A549 (cell line): Measurements from ENCODE around the gene MFN1. TPM values are rescaled to one million over a fixed set of nuclear protein-coding genes. Genes with fewer than 3 reads are reported as not detected.

ENCODE experiments used
- ATAC-seq, 2 experiments: fragments of 200-7000 bp in 1 of 2; fragments of >200 bp in 1 of 2; cut with Nextera tagmentation in 1 of 2; cut with Tn5 transposase in 1 of 2; 3 replicates each; pipeline versions ENCODE4 v1.8.0 to v1.9.1; 2018 to 2020; ENCODE audit warnings: mild to moderate bottlenecking in 1 of 2, moderate library complexity in 1 of 2
- CTCF ChIA-PET: fragments of 300-600 bp; sonication (Branson Sonifier 250); formaldehyde crosslinking; extraction: SDS; loops from one replicate; lab custom pipeline; 2021; ENCODE audit warnings: antibody characterized with exemption, inconsistent platforms; lab: Yijun Ruan, JAX
- POLR2A ChIA-PET: fragments of 350-600 bp; formaldehyde crosslinking; extraction: SDS; loops from one replicate; lab custom pipeline; 2021; ENCODE audit warnings: antibody characterized with exemption, inconsistent platforms; lab: Yijun Ruan, JAX
- DNase-seq, 2 experiments: peaks; one replicate each; pipeline versions ENCODE4 v3.0.0 to v3.0.0-alpha.2; 2011 to 2016; ENCODE audit warnings: low read depth in 1 of 2, low spot score in 1 of 2
- FAIRE-seq: peaks from 2 replicates; lab custom pipeline; 2011; peaks lifted over from hg19 to GRCh38; lab: Jason Lieb, UNC
- H3K27ac ChIP-seq, 2 experiments: fragments of >200 bp; sonication (Bioruptor Twin); formaldehyde crosslinking; 3 replicates each; pipeline ENCODE4 v1.5.1; 2016 to 2017
- H3K4me1 ChIP-seq: fragments of >200 bp; sonication (Bioruptor Twin); formaldehyde crosslinking; 3 replicates; pipeline ENCODE4 v1.6.1; 2016
- H3K4me2 ChIP-seq: fragments of >200 bp; sonication (Bioruptor Twin); formaldehyde crosslinking; 3 replicates; pipeline ENCODE4 v1.6.1; 2016
- H3K4me3 ChIP-seq: fragments of >200 bp; sonication (Bioruptor Twin); formaldehyde crosslinking; 3 replicates; pipeline ENCODE4 v1.5.1; 2016
- H3K9me3 ChIP-seq: fragments of >200 bp; sonication (Bioruptor Twin); formaldehyde crosslinking; 3 replicates; pipeline ENCODE4 v1.6.1; 2016
- ATOH8 ChIP-seq: fragments of 250-450 bp; sonication (Bioruptor Pico); IDR thresholded peaks from 2 replicates; pipeline ENCODE4 v1.5.0; 2020; ENCODE audit warnings: low read depth, mild to moderate bottlenecking, moderate library complexity
- CEBPB ChIP-seq, 2 experiments: fragments of >200 bp in 1 of 2; sonication (Bioruptor Twin) in 1 of 2; formaldehyde crosslinking in 1 of 2; IDR thresholded peaks; 2 replicates each; pipeline ENCODE4 v1.6.1; 2012 to 2016
- CHD2 ChIP-seq: fragments of 150-350 bp; IDR thresholded peaks from 2 replicates; pipeline ENCODE4 v1.6.1; 2014; ENCODE audit warnings: low read length; ENCODE audit not compliant: partially characterized antibody
- ESRRA ChIP-seq: fragments of 150-350 bp; IDR thresholded peaks from 2 replicates; pipeline ENCODE4 v1.6.1; 2014; ENCODE audit warnings: mild to moderate bottlenecking, low read length, borderline replicate concordance
- FOSB ChIP-seq: fragments of 250-450 bp; sonication (Bioruptor Pico); IDR thresholded peaks from 2 replicates; pipeline ENCODE4 v1.5.0; 2020; ENCODE audit warnings: mild to moderate bottlenecking, moderate library complexity
- FOSL2 ChIP-seq, 2 experiments: fragments of 450-650 bp in 1 of 2; fragments of >200 bp in 1 of 2; sonication (Bioruptor Twin) in 1 of 2; formaldehyde crosslinking; IDR thresholded peaks; 2 replicates each; pipeline versions ENCODE4 v1.5.0 to v1.6.1; 2016 to 2020; ENCODE audit warnings: mild to moderate bottlenecking in 1 of 2, moderate library complexity in 1 of 2
- HOXB5 ChIP-seq: fragments of 250-450 bp; sonication (Bioruptor Pico); IDR thresholded peaks from 2 replicates; pipeline ENCODE4 v1.5.0; 2020; ENCODE audit warnings: mild to moderate bottlenecking, moderate library complexity
- KDM1A ChIP-seq: fragments of 200-600 bp; sonication (generic); IDR thresholded peaks from 2 replicates; pipeline ENCODE4 v1.6.1; 2016; ENCODE audit warnings: low read depth, mild to moderate bottlenecking
- KDM5A ChIP-seq: fragments of 200-600 bp; sonication (generic); IDR thresholded peaks from 2 replicates; pipeline ENCODE4 v1.6.1; 2016; ENCODE audit warnings: antibody characterized with exemption, mild to moderate bottlenecking
- MYC ChIP-seq: IDR thresholded peaks from 2 replicates; pipeline ENCODE4 v1.6.1; 2012; ENCODE audit warnings: mild to moderate bottlenecking, inconsistent platforms, low read length, improper control_type of control experiment, borderline replicate concordance
- NR3C1 ChIP-seq: fragments of >200 bp; sonication (Bioruptor Twin); formaldehyde crosslinking; IDR thresholded peaks from 3 replicates; pipeline ENCODE4 v1.6.1; 2017
- TP53 ChIP-seq: fragments of 250-450 bp; sonication (Bioruptor Pico); IDR thresholded peaks from 2 replicates; pipeline ENCODE4 v1.5.0; 2021; ENCODE audit warnings: mild to moderate bottlenecking, moderate library complexity
- ZC3H11A ChIP-seq: fragments of 450-650 bp; IDR thresholded peaks from 2 replicates; pipeline ENCODE4 v1.6.1; 2014; ENCODE audit warnings: antibody characterized with exemption, mild to moderate bottlenecking
- ZSCAN20 ChIP-seq: fragments of 250-450 bp; sonication (Bioruptor Pico); IDR thresholded peaks from 2 replicates; pipeline ENCODE4 v1.8.0; 2022; ENCODE audit warnings: mild to moderate bottlenecking, moderate library complexity
- WGBS: methylation state at CpG from one replicate; pipeline ENCODE4 v1.1.6; 2017; ENCODE audit errors: missing lambda C conversion rate; 5-methylcytosine and 5-hydroxymethylcytosine counted together
- polyA plus RNA-seq, 4 experiments: library from polyadenylated mRNA; depleted of rRNA in 3 of 4; stranded (reverse); fragments of >200 nt; fragmentation: RNase III in 1 of 4; extraction: RNeasy Plus Mini Kit Qiagen cat#74134 plus additional on column Dnase treatment in 1 of 4; gene quantifications; 2 replicates in 3 of 4; 3 replicates in 1 of 4; pipeline ENCODE4 v1.2.3, GENCODE V29; 2011 to 2017
- TF ChIP-seq, protein P1 (sequence below): fragments of >200 bp; sonication (Bioruptor Twin); formaldehyde crosslinking; IDR thresholded peaks from 3 replicates; pipeline ENCODE4 v1.6.1; 2016
- TF ChIP-seq, protein P2 (sequence below): IDR thresholded peaks from 2 replicates; pipeline ENCODE4 v1.6.1; 2012
- TF ChIP-seq, protein P3 (sequence below): fragments of >200 bp; sonication (Bioruptor Twin); formaldehyde crosslinking; IDR thresholded peaks from 3 replicates; pipeline ENCODE4 v1.5.1; 2016
- TF ChIP-seq, protein P4 (sequence below): IDR thresholded peaks from 2 replicates; pipeline ENCODE4 v1.6.1; 2012
- TF ChIP-seq, protein P5 (sequence below): fragments of 450-650 bp; IDR thresholded peaks from 2 replicates; pipeline ENCODE4 v1.6.1; 2014; ENCODE audit warnings: antibody characterized with exemption

Gene MFN1
- polyA plus RNA-seq, 2 of the 4 experiments (the other 2 are of a cell fraction), result 21.9 to 51.2 TPM

GRCh38 chr3:179299999-179300613 is 47.4 kb upstream of the MFN1 start:
- WGBS, result 39% methylated on average over 5 of the region's 5 CpGs
- no peak overlapping the region for H3K4me2 ChIP-seq
- H3K4me1 ChIP-seq, result no peaks in the 10 kb centered on the region
- ATAC-seq, result no peak
- CTCF ChIA-PET, result interaction anchor here (0.6 kb wide), 1 partner anchor 9 kb away, joined by 4 read pairs; no protein-coding TSS in a partner anchor
- H3K9me3 ChIP-seq, result no peaks in the 10 kb centered on the region
- no peak overlapping the region for H3K27ac ChIP-seq
- no peak for TF ChIP-seq ZC3H11A
- TF ChIP-seq, protein P1, sequence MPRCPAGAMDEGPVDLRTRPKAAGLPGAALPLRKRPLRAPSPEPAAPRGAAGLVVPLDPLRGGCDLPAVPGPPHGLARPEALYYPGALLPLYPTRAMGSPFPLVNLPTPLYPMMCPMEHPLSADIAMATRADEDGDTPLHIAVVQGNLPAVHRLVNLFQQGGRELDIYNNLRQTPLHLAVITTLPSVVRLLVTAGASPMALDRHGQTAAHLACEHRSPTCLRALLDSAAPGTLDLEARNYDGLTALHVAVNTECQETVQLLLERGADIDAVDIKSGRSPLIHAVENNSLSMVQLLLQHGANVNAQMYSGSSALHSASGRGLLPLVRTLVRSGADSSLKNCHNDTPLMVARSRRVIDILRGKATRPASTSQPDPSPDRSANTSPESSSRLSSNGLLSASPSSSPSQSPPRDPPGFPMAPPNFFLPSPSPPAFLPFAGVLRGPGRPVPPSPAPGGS, result no peak
- TF ChIP-seq KDM1A, result no peak
- TF ChIP-seq, all 56 proteins: peak for 0
- POLR2A ChIA-PET, result no interaction called here
- FAIRE-seq (no peak), DNase-seq (no peak)
- H3K4me3 ChIP-seq, result no peak overlapping the region

- no peak for FAIRE-seq
- ChIA-PET CTCF (interaction anchor here (1.1 to 1.4 kb wide), 2 partner anchors 11 to 14 kb away, joined by 3 to 4 read pairs; no protein-coding TSS in a partner anchor), POLR2A (interaction anchor here (0.6 kb wide), 1 partner anchor 154 kb away, joined by 4 read pairs; no protein-coding TSS in a partner anchor)
- Histone ChIP-seq H3K4me2 (no peak overlapping the region), H3K4me3 (no peak overlapping the region), H3K9me3 (no peaks in the 10 kb centered on the region), H3K4me1 (no peaks in the 10 kb centered on the region), H3K27ac (no peak overlapping the region)
- TF ChIP-seq TP53, result no peak
- no peak for TF ChIP-seq KDM5A
- TF ChIP-seq ZSCAN20 (CRISPR knock-in tag), result no peak
- TF ChIP-seq CEBPB (IDR thresholded peaks at IDR 0.05), result no peak
- TF ChIP-seq, protein P2, sequence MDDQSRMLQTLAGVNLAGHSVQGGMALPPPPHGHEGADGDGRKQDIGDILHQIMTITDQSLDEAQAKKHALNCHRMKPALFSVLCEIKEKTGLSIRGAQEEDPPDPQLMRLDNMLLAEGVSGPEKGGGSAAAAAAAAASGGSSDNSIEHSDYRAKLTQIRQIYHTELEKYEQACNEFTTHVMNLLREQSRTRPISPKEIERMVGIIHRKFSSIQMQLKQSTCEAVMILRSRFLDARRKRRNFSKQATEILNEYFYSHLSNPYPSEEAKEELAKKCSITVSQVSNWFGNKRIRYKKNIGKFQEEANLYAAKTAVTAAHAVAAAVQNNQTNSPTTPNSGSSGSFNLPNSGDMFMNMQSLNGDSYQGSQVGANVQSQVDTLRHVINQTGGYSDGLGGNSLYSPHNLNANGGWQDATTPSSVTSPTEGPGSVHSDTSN, result no peak
- WGBS, result 64% methylated on average over 3 of the region's 3 CpGs
- DNase-seq, result no peak
- ATAC-seq, result no peak
Measured at GRCh38 chr3:179301645-179302044, 45.9 kb upstream of the MFN1 start.

- DNase-seq (no peak), FAIRE-seq (no peak), ATAC-seq (no peak)
- ChIA-PET CTCF (interaction anchor here (0.8 to 1.4 kb wide), 2 partner anchors 15 kb away, joined by 3 to 4 read pairs; no protein-coding TSS in a partner anchor), POLR2A (no interaction called here)
- no peak overlapping the region for H3K4me3 ChIP-seq
- H3K4me2 ChIP-seq, result no peak overlapping the region
- no peaks in the 10 kb centered on the region for H3K4me1 ChIP-seq
- TF ChIP-seq, protein P1, result no peak
- TF ChIP-seq, protein P3, sequence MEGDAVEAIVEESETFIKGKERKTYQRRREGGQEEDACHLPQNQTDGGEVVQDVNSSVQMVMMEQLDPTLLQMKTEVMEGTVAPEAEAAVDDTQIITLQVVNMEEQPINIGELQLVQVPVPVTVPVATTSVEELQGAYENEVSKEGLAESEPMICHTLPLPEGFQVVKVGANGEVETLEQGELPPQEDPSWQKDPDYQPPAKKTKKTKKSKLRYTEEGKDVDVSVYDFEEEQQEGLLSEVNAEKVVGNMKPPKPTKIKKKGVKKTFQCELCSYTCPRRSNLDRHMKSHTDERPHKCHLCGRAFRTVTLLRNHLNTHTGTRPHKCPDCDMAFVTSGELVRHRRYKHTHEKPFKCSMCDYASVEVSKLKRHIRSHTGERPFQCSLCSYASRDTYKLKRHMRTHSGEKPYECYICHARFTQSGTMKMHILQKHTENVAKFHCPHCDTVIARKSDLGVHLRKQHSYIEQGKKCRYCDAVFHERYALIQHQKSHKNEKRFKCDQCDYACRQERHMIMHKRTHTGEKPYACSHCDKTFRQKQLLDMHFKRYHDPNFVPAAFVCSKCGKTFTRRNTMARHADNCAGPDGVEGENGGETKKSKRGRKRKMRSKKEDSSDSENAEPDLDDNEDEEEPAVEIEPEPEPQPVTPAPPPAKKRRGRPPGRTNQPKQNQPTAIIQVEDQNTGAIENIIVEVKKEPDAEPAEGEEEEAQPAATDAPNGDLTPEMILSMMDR, result no peak
- TF ChIP-seq, protein P4, sequence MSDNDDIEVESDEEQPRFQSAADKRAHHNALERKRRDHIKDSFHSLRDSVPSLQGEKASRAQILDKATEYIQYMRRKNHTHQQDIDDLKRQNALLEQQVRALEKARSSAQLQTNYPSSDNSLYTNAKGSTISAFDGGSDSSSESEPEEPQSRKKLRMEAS, result no peak
- TF ChIP-seq FOSB (CRISPR knock-in tag) (no peak), NR3C1 (no peak), HOXB5 (no peak), FOSL2 (IDR thresholded peaks at IDR 0.05) (no peak), FOSL2 (CRISPR knock-in tag; IDR thresholded peaks at IDR 0.05) (no peak), CHD2 (no peak), ESRRA (no peak), ATOH8 (CRISPR knock-in tag) (no peak), MYC (no peak)
- TF ChIP-seq, protein P5, sequence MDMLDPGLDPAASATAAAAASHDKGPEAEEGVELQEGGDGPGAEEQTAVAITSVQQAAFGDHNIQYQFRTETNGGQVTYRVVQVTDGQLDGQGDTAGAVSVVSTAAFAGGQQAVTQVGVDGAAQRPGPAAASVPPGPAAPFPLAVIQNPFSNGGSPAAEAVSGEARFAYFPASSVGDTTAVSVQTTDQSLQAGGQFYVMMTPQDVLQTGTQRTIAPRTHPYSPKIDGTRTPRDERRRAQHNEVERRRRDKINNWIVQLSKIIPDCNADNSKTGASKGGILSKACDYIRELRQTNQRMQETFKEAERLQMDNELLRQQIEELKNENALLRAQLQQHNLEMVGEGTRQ, result no peak
- no peaks in the 10 kb centered on the region for H3K9me3 ChIP-seq
- no peak overlapping the region for H3K27ac ChIP-seq
- WGBS, result 63% methylated on average over 7 of the region's 7 CpGs
Measured at GRCh38 chr3:179302111-179302510, 45.4 kb upstream of the MFN1 start.
